Occipital lobe (tissue), 2 donors: ENCODE results near the gene SRF. TPM values are rescaled to one million over a fixed set of nuclear protein-coding genes. Genes with fewer than 3 reads are reported as not detected.
A peak's percentile ranks its signal among the peaks of the same experiment; 100 is the strongest.

Source experiments
- DNase-seq: peaks from one replicate; lab custom pipeline; 2025; lab: John Stamatoyannopoulos, UW
- total RNA-seq: library from RNA; depleted of rRNA; stranded (reverse); fragments of >200 nt; gene quantifications from one replicate; pipeline ENCODE4 v1.2.3, GENCODE V29; 2014

The SRF gene
- total RNA-seq, 1 donor from 2014 or later = 11.9 TPM

DNA sequence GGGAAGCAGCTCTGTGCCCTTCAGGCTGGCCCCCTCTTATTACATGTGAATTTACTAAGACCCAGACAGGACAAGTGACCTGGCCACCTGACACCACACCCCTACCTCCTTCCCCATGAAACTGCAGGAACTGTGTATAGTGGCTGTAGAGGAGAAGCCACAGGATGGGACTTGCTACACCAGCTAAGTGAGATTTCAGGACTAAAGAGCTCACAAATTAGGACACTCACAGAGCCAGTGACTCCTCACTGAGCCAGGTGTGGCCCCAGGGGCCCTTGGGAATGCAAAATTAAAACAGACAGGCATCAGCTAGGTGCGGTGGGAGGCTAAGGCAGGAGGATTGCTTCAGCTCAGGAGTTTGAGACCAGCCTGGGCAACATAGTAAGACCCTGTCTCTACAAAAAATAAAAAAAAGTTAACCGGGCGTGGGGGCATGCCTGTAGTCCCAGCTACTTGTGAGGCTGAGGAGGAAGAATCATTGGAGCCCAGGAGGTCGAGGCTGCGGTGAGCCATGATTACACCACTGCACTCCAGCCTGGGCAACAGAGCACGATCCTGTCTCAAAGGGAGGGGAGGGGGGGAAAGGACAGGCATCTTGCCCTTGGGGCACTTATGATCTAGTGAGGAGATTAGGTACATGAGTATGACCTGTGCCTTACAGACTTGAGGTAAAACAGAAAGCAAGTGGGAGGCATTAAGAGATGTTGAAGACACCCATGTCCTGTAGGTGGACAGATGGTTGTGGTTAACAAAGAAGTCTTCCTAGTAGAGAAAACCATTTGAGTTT, 23.2 kb upstream of the SRF start:
- no peak for DNase-seq

DNA sequence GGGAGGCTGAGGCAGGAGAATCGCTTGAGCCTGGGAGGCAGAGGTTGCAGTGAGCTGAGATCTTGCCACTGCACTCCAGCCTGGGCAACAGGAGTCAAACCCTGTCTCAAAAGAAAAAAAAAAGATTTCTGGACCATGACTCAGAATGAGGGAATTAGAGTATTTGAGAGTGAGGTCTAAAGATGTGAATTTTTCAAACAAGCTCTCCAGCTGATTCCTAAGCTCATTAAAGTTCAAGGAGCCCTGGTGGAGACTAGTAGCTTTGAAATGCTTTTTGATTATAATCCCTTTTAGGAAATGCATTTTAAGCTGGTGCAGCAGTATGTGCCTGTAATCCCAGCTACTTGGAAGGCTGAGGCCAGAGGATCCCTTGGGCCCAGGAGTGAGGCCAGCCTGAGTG, 21.8 kb upstream of the SRF start:
- no peak for DNase-seq

GRCh38 chr6:43150051-43150751, 20.9 kb upstream of the SRF start:
- DNase-seq = no peak

- no peak for DNase-seq
Observed at GRCh38 chr6:43159599-43159998, 11.5 kb upstream of the SRF start.

DNA sequence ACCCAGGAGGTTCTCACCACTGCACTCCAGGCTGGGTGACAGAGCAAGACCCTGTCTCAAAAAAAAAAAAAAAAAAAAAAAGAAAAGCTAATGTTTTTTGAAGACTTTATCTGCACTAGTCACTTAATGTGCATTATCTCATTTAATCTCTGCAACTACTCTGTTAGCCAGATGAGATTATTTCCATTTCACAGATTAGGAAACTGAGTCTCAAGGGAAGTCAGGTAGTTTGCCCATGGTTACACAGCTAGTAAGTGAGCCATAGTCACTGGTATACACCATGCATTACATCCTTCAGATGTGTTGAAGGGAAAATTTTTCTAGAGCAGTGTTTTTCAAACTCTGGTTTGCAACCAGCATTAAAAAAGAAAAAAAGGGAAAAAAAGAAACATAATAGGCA, 7.2 kb upstream of the SRF start:
- no peak for DNase-seq

DNA sequence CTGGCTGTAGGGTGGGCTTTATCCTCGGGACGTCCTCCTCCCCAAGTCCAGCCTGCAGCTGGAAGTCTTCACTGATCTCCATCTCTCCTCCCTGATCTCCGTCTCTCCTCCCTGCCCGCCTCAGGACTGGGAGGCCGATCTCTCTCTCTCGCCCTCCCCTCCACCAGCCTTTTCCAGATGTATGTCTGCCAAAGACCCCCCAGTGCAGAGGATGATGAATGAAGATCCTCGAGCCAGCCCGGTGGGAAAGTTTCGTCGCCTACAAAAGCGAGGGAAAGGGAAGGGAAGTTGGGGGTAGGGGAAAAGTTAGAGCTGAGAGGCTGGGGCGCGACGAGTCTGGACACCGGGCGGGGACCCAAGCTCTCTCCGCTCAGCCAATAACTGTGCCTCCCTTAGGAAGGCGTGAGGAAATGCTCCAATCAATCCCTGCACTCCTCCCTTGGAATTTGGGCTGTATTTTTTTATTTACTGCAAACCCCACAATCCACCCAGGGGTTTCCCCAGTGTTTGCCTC, 595 bp upstream of the SRF start:
- DNase-seq = no peak

DNA sequence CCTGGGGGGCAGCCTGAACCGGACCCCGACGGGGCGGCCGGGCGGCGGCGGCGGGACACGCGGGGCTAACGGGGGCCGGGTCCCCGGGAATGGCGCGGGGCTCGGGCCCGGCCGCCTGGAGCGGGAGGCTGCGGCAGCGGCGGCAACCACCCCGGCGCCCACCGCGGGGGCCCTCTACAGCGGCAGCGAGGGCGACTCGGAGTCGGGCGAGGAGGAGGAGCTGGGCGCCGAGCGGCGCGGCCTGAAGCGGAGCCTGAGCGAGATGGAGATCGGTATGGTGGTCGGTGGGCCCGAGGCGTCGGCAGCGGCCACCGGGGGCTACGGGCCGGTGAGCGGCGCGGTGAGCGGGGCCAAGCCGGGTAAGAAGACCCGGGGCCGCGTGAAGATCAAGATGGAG, 636 bp downstream of the SRF start:
- DNase-seq = no peak

DNA sequence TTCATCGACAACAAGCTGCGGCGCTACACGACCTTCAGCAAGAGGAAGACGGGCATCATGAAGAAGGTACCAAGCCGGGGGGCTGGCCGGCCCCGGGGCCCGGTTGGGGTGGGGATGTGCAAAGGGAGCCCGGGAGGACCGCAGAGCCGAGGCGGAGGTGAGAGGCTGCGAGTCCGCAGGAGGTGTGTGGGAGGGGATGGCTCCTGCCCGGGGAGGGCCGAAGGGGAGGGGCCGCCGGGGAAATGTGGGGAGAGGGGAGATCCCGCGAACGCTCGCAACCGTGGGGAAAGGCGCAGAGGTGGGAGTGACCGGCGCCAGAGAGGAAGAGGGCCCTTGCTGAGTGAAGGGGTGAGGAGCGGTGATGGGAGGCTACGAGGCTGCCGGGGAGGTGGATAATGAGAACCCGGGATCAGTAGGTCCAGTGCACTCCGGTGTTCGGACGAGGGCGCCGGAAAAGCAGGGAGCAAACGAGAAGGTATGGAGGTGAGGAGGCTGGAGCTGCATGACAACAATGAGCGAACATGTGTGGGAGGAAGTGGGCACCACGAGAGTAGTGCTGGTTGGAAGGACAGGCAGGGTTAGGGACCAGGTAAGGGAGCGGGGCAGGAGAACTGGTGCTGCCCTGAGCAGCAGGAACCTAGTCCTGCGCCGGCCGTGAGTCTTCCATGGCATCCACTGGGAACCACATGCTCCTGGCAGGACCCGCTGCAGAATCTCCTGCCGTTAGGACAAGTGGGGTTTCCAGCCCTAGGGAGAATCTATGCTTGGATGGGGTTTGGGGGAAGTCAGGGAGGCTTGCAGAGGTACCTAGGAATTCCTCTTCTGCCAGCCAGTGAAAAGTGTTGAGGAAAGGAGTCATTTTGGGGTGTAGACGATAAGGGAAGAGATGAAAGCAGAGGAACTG, 1.3 kb downstream of the SRF start:
- peak; percentile 51 for DNase-seq

GRCh38 chr6:43173591-43174262, 2.7 kb downstream of the SRF start:
- no peak for DNase-seq

- DNase-seq = peak; percentile 96
Observed at GRCh38 chr6:43174263-43175112, 3.4 kb downstream of the SRF start.

DNA sequence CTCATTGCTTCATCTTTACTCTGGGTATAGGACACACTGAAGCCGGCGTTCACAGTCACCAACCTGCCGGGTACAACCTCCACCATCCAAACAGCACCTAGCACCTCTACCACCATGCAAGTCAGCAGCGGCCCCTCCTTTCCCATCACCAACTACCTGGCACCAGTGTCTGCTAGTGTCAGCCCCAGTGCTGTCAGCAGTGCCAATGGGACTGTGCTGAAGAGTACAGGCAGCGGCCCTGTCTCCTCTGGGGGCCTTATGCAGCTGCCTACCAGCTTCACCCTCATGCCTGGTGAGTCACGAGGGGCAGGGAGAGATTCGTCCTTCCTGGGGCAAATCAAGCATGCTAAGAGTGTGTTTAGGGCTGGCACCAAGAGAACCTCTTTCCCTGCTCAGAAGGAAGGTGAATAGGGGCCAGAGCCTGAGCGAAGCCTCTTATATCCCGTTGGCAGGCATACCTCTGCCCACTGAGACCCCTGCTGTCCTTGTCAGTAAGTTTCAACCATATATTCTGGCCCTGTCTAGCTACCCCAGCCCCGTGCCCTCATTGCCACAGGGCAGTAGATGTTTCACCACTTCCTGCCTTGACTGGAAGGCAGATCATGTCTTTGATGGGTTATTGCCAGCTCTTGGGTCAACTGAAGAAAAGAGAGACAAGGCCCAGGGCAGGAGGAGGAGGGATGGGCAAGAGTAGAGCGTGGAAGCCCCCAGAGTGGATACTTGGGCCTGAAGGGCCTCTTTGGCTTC, 4.8 kb downstream of the SRF start:
- DNase-seq = no peak

- DNase-seq = no peak
Observed at GRCh38 chr6:43176423-43176786, 5.3 kb downstream of the SRF start.

GRCh38 chr6:43178150-43178549, 7.1 kb downstream of the SRF start:
- no peak for DNase-seq

GRCh38 chr6:43178951-43179830, 8.1 kb downstream of the SRF start:
- no peak for DNase-seq

DNA sequence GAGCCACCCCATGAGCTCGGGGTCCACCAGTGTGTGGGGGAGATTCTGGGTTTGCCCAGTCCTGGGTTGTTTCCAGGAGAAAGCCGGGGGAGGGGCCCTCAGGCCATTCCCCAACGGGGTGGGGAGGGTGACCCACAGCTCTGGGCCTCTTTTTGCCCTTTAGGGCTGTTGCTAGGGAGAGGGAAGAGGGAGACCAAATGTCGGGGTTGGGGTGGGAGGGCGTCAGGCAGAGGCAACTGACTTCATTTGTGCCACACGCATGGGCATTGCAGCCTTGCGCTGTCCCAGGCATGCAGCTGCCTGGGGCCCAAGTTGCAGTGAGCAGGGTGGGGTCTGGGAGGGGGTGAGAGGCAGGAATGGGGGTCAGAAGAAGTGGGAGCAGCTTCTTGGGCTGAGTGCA, 9.0 kb downstream of the SRF start:
- DNase-seq = no peak

GRCh38 chr6:43180985-43181384, 9.9 kb downstream of the SRF start:
- DNase-seq = no peak

GRCh38 chr6:43181621-43181941, 10.5 kb downstream of the SRF start:
- no peak for DNase-seq

DNA sequence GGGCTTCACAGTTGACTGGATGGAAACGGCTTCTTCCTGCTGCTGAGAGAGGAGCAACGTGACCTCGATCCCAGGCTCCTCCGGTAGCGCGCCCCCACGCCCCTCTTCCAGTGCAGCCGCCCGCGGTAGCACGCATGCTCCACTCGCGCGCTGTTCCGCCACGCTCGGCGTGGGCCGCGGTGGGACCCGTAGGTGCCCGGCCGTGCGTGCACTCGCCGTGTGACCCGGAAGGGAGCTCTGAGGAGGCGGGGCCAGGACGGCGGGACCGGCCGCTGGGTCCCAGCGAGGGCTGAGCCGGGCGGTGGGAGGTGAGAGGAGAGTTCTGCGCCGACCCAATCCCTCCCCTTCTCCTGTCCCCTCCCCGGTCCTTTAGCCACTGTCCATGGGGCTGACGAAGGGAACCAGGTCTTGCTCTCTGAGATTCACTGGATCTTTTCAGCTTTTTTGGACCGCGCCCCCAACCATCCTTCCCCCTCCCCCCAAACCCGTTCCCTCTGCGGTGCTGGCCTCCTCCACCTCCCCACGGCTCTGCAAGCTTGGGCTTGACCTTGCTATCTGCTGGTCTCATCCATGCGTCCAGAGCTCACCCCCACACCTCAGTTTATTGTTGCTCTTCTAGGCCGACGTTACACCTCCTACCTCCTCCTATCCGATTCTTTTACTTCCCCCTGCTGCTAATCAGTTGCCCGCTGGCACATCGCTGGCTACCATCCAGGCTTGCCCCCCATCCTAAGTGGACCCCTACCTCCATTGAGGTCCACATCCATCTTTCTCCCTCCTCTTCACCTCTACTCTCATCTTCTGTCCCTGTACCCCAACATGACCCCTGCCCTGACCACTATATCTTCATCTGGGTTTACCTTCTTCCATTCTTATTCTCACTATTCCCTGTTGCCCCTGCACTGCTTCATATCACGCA, 11.1 kb downstream of the SRF start, which contains the start of gene CUL9:
CUL9 (plus strand) TSS at position 255 of the 919 bp plus-strand sequence. CDS start 2,115 bp downstream, outside the sequence.
- peak; percentile 79 for DNase-seq
